WTC11 (cell line): ENCODE data around the gene AJAP1. TPM values are rescaled to one million over a fixed set of nuclear protein-coding genes. Genes with fewer than 3 reads are reported as not detected.

Source experiments
- ATAC-seq: fragments of 200-7000 bp; cut with Tn5 transposase; 2 replicates; pipeline ENCODE4 v1.10.0; 2021; ENCODE audit warnings: mild to moderate bottlenecking, moderate library complexity
- CTCF ChIA-PET: fragments of 300-600 bp; sonication (Branson Sonifier 250); formaldehyde crosslinking; loops from one replicate; lab custom pipeline; 2021; ENCODE audit warnings: antibody characterized with exemption; lab: Charles Lee
- POLR2A ChIA-PET: fragments of 350-600 bp; sonication (Branson Sonifier 250); formaldehyde crosslinking; loops from one replicate; lab custom pipeline; 2021; ENCODE audit warnings: antibody characterized with exemption; lab: Charles Lee
- DNase-seq: peaks from one replicate; pipeline ENCODE4 v3.0.0; 2021; ENCODE audit warnings: low spot score
- H3K27ac Mint-ChIP-seq: 2 replicates; pipeline ENCODE4 v1.8.0; 2021; ENCODE audit warnings: mixed read lengths
- H3K27me3 Mint-ChIP-seq: 2 replicates; pipeline ENCODE4 v1.8.0; 2021; ENCODE audit warnings: low read depth, mild to moderate bottlenecking, moderate library complexity, mixed read lengths
- H3K36me3 Mint-ChIP-seq: 2 replicates; pipeline ENCODE4 v1.8.0; 2021; ENCODE audit warnings: mixed read lengths
- H3K4me1 Mint-ChIP-seq: 2 replicates; pipeline ENCODE4 v1.8.0; 2022; ENCODE audit warnings: mixed read lengths
- H3K4me3 Mint-ChIP-seq: 2 replicates; pipeline ENCODE4 v1.8.0; 2021; ENCODE audit warnings: mild to moderate bottlenecking, moderate library complexity, mixed read lengths
- H3K9me3 Mint-ChIP-seq: 2 replicates; pipeline ENCODE4 v1.8.0; 2021; ENCODE audit warnings: mixed read lengths
- ATF1 ChIP-seq: sonication (generic); formaldehyde crosslinking; IDR thresholded peaks from 2 replicates; pipeline ENCODE4 v1.8.1; 2023; ENCODE audit warnings: mild to moderate bottlenecking, moderate library complexity, missing genetic modification reagents
- ATF3 ChIP-seq: sonication (generic); formaldehyde crosslinking; conservative IDR thresholded peaks from 2 replicates; pipeline ENCODE4 v1.8.1; 2022; ENCODE audit warnings: mild to moderate bottlenecking, missing genetic modification reagents
- ETV6 ChIP-seq: sonication (generic); formaldehyde crosslinking; IDR thresholded peaks from 2 replicates; pipeline ENCODE4 v1.8.1; 2022; ENCODE audit warnings: mild to moderate bottlenecking, missing genetic modification reagents
- HMGA2 ChIP-seq: fragments of 250-450 bp; sonication (Bioruptor Pico); IDR thresholded peaks from 2 replicates; pipeline ENCODE4 v1.4.0; 2021; ENCODE audit warnings: mild to moderate bottlenecking, moderate library complexity
- JAZF1 ChIP-seq: fragments of 250-450 bp; sonication (Bioruptor Pico); IDR thresholded peaks from 2 replicates; pipeline ENCODE4 v1.9.0; 2021; ENCODE audit warnings: moderate library complexity, mild to moderate bottlenecking, inconsistent platforms
- KAT7 ChIP-seq: sonication (generic); formaldehyde crosslinking; IDR thresholded peaks from 2 replicates; pipeline ENCODE4 v1.8.1; 2023; ENCODE audit warnings: missing genetic modification reagents, mild to moderate bottlenecking, borderline replicate concordance
- SMAD4 ChIP-seq: sonication (generic); formaldehyde crosslinking; IDR thresholded peaks from 2 replicates; pipeline ENCODE4 v1.8.0; 2022; ENCODE audit warnings: mild to moderate bottlenecking, missing genetic modification reagents
- STAT6 ChIP-seq: sonication (generic); formaldehyde crosslinking; conservative IDR thresholded peaks from 2 replicates; pipeline ENCODE4 v1.8.1; 2023; ENCODE audit warnings: mild to moderate bottlenecking, low read depth, missing genetic modification reagents, moderate library complexity
- TP53 ChIP-seq: sonication (generic); formaldehyde crosslinking; IDR thresholded peaks from 2 replicates; pipeline ENCODE4 v1.8.1; 2023; ENCODE audit warnings: mild to moderate bottlenecking, missing genetic modification reagents
- ZBTB21 ChIP-seq: sonication (generic); formaldehyde crosslinking; IDR thresholded peaks from 2 replicates; pipeline ENCODE4 v1.8.1; 2023; ENCODE audit warnings: mild to moderate bottlenecking, missing genetic modification reagents, borderline replicate concordance
- ZNF281 ChIP-seq: sonication (generic); formaldehyde crosslinking; IDR thresholded peaks from 2 replicates; pipeline ENCODE4 v1.8.0; 2023; ENCODE audit warnings: mild to moderate bottlenecking, missing genetic modification reagents
- ZNF416 ChIP-seq: fragments of 250-450 bp; sonication (Bioruptor Pico); IDR thresholded peaks from 2 replicates; pipeline ENCODE4 v1.9.0; 2021; ENCODE audit warnings: mild to moderate bottlenecking, inconsistent platforms
- ZNF532 ChIP-seq: fragments of 250-450 bp; sonication (Bioruptor Pico); IDR thresholded peaks from 2 replicates; pipeline ENCODE4 v1.9.0; 2021; ENCODE audit warnings: mild to moderate bottlenecking, borderline replicate concordance
- ZNF671 ChIP-seq: fragments of 250-450 bp; sonication (Bioruptor Pico); IDR thresholded peaks from 2 replicates; pipeline ENCODE4 v1.8.0; 2021; ENCODE audit warnings: mild to moderate bottlenecking
- total RNA-seq: library from RNA; stranded (reverse); gene quantifications from 3 replicates; pipeline ENCODE4 v1.2.3, GENCODE V29; 2021

Gene AJAP1
- total RNA-seq, 1 experiment from 2014 or later = 2.1 TPM

GRCh38 chr1:4671828-4672227 is 17.4 kb downstream of the AJAP1 start:
- TF ChIP-seq ZBTB21 (CRISPR knock-in tag) (no peak), STAT6 (CRISPR knock-in tag) (no peak), ZNF532 (no peak), ATF3 (CRISPR knock-in tag) (no peak), ZNF416 (CRISPR knock-in tag) (no peak), ATF1 (no peak), JAZF1 (no peak), SMAD4 (CRISPR knock-in tag) (no peak), TP53 (no peak)
- TF ChIP-seq, all 79 proteins: peak for 0
- H3K9me3 Mint-ChIP-seq = peaks cover 75% of the 10 kb centered on the region
- DNase-seq (no peak), ATAC-seq (no peak)
- H3K4me3 Mint-ChIP-seq = no peak overlapping the region
- POLR2A ChIA-PET = no interaction called here
- H3K36me3 Mint-ChIP-seq = peaks cover 81% of the 10 kb centered on the region
- H3K27ac Mint-ChIP-seq = no peak overlapping the region
- CTCF ChIA-PET = no interaction called here
- H3K4me1 Mint-ChIP-seq = no peaks in the 10 kb centered on the region
- peaks cover 18% of the 10 kb centered on the region for H3K27me3 Mint-ChIP-seq

GRCh38 chr1:4673494-4673893 is 19.1 kb downstream of the AJAP1 start:
- H3K4me1 Mint-ChIP-seq = no peaks in the 10 kb centered on the region
- TF ChIP-seq STAT6 (CRISPR knock-in tag) = no peak
- peaks cover 14% of the 10 kb centered on the region for H3K27me3 Mint-ChIP-seq
- ChIA-PET POLR2A (no interaction called here), CTCF (no interaction called here)
- no peak overlapping the region for H3K4me3 Mint-ChIP-seq
- peaks cover 75% of the 10 kb centered on the region for H3K9me3 Mint-ChIP-seq
- no peak overlapping the region for H3K27ac Mint-ChIP-seq
- no peak for ATAC-seq
- no peak for DNase-seq
- H3K36me3 Mint-ChIP-seq = peaks cover 80% of the 10 kb centered on the region

GRCh38 chr1:4674117-4674516 is 19.7 kb downstream of the AJAP1 start:
- POLR2A ChIA-PET = no interaction called here
- Mint-ChIP-seq H3K4me3 (no peak overlapping the region), H3K36me3 (peaks cover 81% of the 10 kb centered on the region), H3K27me3 (peaks cover 14% of the 10 kb centered on the region), H3K4me1 (no peaks in the 10 kb centered on the region), H3K27ac (no peak overlapping the region), H3K9me3 (peaks cover 76% of the 10 kb centered on the region)
- DNase-seq = no peak
- ATAC-seq = no peak
- CTCF ChIA-PET = no interaction called here
- no peak for TF ChIP-seq ZNF281 (CRISPR knock-in tag)
- TF ChIP-seq ZNF671 = no peak
- TF ChIP-seq ATF3 (CRISPR knock-in tag) = no peak
- no peak for TF ChIP-seq ZNF532
- TF ChIP-seq KAT7 (CRISPR knock-in tag) = no peak
- TF ChIP-seq ETV6 (CRISPR knock-in tag) = no peak
- TF ChIP-seq HMGA2 (CRISPR knock-in tag) = no peak
